Liver (tissue), 9 donors: ENCODE measurements around the gene CITED1. TPM values are rescaled to one million over a fixed set of nuclear protein-coding genes. Genes with fewer than 3 reads are reported as not detected.

Source experiments
- DNase-seq: peaks from one replicate; pipeline ENCODE4 v3.0.0-alpha.2; 2017; ENCODE audit warnings: low spot score
- H3K27ac ChIP-seq, 2 donors: one replicate each; pipeline ENCODE4 v1.7.0; 2013; ENCODE audit warnings: inconsistent platforms in 2 of 2, low read length in 2 of 2, control low read depth in 1 of 2, low read depth in 1 of 2, mild to moderate bottlenecking in 1 of 2
- H3K27me3 ChIP-seq, 4 donors: one replicate each; pipeline versions ENCODE4 v1.6.1 to v1.7.0; 2013; ENCODE audit warnings: low read length in 3 of 4, inconsistent platforms in 1 of 4, mild to moderate bottlenecking in 1 of 4, moderate library complexity in 1 of 4; ENCODE audit not compliant: control insufficient read depth in 4 of 4, insufficient read depth in 4 of 4
- H3K36me3 ChIP-seq, 4 donors: one replicate each; pipeline versions ENCODE4 v1.6.1 to v1.7.0; 2013; ENCODE audit warnings: low read length in 3 of 4, mild to moderate bottlenecking in 3 of 4, low read depth in 1 of 4, moderate library complexity in 1 of 4; ENCODE audit not compliant: control insufficient read depth in 4 of 4, insufficient read depth in 3 of 4
- H3K4me1 ChIP-seq, 4 donors: one replicate each; pipeline versions ENCODE4 v1.6.1 to v1.7.0; 2013; ENCODE audit warnings: low read length in 3 of 4, mild to moderate bottlenecking in 3 of 4, moderate library complexity in 1 of 4; ENCODE audit not compliant: control insufficient read depth in 4 of 4, insufficient read depth in 4 of 4
- H3K4me3 ChIP-seq, 3 donors: one replicate each; pipeline versions ENCODE4 v1.6.1 to v1.7.0; 2013; ENCODE audit warnings: low read length in 3 of 3, control low read depth in 1 of 3, low read depth in 1 of 3, mild to moderate bottlenecking in 1 of 3
- H3K9ac ChIP-seq, 2 donors: one replicate each; pipeline ENCODE4 v1.7.0; 2013; ENCODE audit warnings: low read length in 2 of 2, mild to moderate bottlenecking in 2 of 2, moderate library complexity in 2 of 2, control low read depth in 1 of 2, low read depth in 1 of 2
- H3K9me3 ChIP-seq, 4 donors: one replicate each; pipeline versions ENCODE4 v1.6.1 to v1.7.0; 2013; ENCODE audit warnings: low read length in 3 of 4; ENCODE audit not compliant: control insufficient read depth in 4 of 4
- EGR1 ChIP-seq, 2 donors: IDR thresholded peaks; 2 replicates each; pipeline ENCODE4 v1.6.1; 2016 to 2018; ENCODE audit warnings: antibody characterized with exemption in 2 of 2, low read depth in 2 of 2
- FOXA1 ChIP-seq: IDR thresholded peaks from 2 replicates; pipeline ENCODE4 v1.6.1; 2016; ENCODE audit warnings: antibody characterized with exemption
- FOXA2 ChIP-seq: IDR thresholded peaks from 2 replicates; pipeline ENCODE4 v1.6.1; 2016; ENCODE audit warnings: antibody characterized with exemption
- GABPA ChIP-seq, 2 donors: IDR thresholded peaks in 1 of 2; conservative IDR thresholded peaks in 1 of 2; 2 replicates each; pipeline ENCODE4 v1.6.1; 2016; ENCODE audit warnings: antibody characterized with exemption in 2 of 2, mild to moderate bottlenecking in 1 of 2, moderate library complexity in 1 of 2
- HNF4A ChIP-seq, 2 donors: conservative IDR thresholded peaks; 2 replicates each; pipeline ENCODE4 v1.6.1; 2016; ENCODE audit warnings: antibody characterized with exemption in 2 of 2, mild to moderate bottlenecking in 2 of 2
- JUND ChIP-seq, 2 donors: IDR thresholded peaks; 2 replicates each; pipeline ENCODE4 v1.6.1; 2016; ENCODE audit warnings: antibody characterized with exemption in 2 of 2
- NR2F2 ChIP-seq: IDR thresholded peaks from 2 replicates; pipeline ENCODE4 v1.6.1; 2016; ENCODE audit warnings: antibody characterized with exemption
- RXRA ChIP-seq, 2 donors: IDR thresholded peaks; 2 replicates each; pipeline ENCODE4 v1.6.1; 2017 to 2018; ENCODE audit warnings: antibody characterized with exemption in 2 of 2, mild to moderate bottlenecking in 1 of 2
- SP1 ChIP-seq: IDR thresholded peaks from 2 replicates; pipeline ENCODE4 v1.6.1; 2018; ENCODE audit warnings: antibody characterized with exemption, mild to moderate bottlenecking
- TAF1 ChIP-seq: conservative IDR thresholded peaks from 2 replicates; pipeline ENCODE4 v1.6.1; 2016; ENCODE audit warnings: antibody characterized with exemption, mild to moderate bottlenecking
- YY1 ChIP-seq: IDR thresholded peaks from 2 replicates; pipeline ENCODE4 v1.6.1; 2016; ENCODE audit warnings: antibody characterized with exemption, mild to moderate bottlenecking
- WGBS: extraction: QIAGEN DNeasy Blood & Tissue Kit; methylation state at CpG from one replicate; pipeline ENCODE4 v1.1.7; 2013; 5-methylcytosine and 5-hydroxymethylcytosine counted together
- polyA plus RNA-seq, 2 donors: library from polyadenylated mRNA; stranded (reverse) in 1 of 2; unstranded in 1 of 2; fragments of 200-250 nt in 1 of 2; fragments of >200 nt in 1 of 2; fragmentation: Nextera tagmentation in 1 of 2; extraction: Ambion mirVana in 1 of 2; gene quantifications; one replicate each; pipeline versions ENCODE4 v1.2.1 to v1.2.3, GENCODE V29; 2013 to 2015
- total RNA-seq, 2 donors: library from RNA; depleted of rRNA; stranded (reverse); fragments of >200 nt; gene quantifications; one replicate each; pipeline ENCODE4 v1.2.3, GENCODE V29; 2014
- TF ChIP-seq, protein P1 (sequence below): IDR thresholded peaks from 2 replicates; pipeline ENCODE4 v1.6.1; 2016; ENCODE audit warnings: antibody characterized with exemption, mild to moderate bottlenecking
- TF ChIP-seq, protein P2 (sequence below): IDR thresholded peaks from 2 replicates; pipeline ENCODE4 v1.6.1; 2016; ENCODE audit warnings: antibody characterized with exemption
- TF ChIP-seq, protein P3 (sequence below): IDR thresholded peaks from 2 replicates; pipeline ENCODE4 v1.6.1; 2016; ENCODE audit warnings: antibody characterized with exemption
- TF ChIP-seq, protein P4 (sequence below): fragments of 150-350 bp; IDR thresholded peaks from 2 replicates; pipeline ENCODE4 v1.5.1; 2017; ENCODE audit warnings: improper control_type of control experiment, low read depth, low read length; ENCODE audit not compliant: missing input control
- donor health status: healthy.
- donor health status: healthy.
- donor health status: healthy.
- donor health status: healthy.
- donor health status: healthy.

Gene CITED1
- total and polyA plus RNA-seq, 4 donors: 0.09 TPM; not detected in 3

DNA sequence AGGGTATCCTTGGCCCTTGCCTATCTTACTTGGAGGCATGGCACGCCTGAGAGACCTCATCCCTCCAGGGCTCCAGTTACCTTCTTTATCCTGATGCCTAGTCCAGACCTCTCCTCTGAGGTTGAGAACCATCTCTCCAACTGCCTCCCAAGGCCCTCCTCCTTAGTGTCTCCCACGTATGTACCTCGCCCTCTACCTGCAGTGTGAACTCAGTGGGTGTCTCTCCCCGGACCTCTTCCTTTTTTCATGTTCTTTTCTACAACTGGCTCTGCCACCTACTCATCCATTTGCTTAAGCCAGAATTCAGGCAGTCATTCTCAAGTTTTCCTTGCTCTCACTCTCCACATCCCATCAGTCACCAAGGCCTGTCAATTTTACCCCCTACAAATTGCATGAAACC, 45.3 kb downstream of the CITED1 start:
- no peaks in the 10 kb centered on the region for H3K36me3 ChIP-seq
- TF ChIP-seq, protein P1, sequence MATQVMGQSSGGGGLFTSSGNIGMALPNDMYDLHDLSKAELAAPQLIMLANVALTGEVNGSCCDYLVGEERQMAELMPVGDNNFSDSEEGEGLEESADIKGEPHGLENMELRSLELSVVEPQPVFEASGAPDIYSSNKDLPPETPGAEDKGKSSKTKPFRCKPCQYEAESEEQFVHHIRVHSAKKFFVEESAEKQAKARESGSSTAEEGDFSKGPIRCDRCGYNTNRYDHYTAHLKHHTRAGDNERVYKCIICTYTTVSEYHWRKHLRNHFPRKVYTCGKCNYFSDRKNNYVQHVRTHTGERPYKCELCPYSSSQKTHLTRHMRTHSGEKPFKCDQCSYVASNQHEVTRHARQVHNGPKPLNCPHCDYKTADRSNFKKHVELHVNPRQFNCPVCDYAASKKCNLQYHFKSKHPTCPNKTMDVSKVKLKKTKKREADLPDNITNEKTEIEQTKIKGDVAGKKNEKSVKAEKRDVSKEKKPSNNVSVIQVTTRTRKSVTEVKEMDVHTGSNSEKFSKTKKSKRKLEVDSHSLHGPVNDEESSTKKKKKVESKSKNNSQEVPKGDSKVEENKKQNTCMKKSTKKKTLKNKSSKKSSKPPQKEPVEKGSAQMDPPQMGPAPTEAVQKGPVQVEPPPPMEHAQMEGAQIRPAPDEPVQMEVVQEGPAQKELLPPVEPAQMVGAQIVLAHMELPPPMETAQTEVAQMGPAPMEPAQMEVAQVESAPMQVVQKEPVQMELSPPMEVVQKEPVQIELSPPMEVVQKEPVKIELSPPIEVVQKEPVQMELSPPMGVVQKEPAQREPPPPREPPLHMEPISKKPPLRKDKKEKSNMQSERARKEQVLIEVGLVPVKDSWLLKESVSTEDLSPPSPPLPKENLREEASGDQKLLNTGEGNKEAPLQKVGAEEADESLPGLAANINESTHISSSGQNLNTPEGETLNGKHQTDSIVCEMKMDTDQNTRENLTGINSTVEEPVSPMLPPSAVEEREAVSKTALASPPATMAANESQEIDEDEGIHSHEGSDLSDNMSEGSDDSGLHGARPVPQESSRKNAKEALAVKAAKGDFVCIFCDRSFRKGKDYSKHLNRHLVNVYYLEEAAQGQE: no peak
- TF ChIP-seq SP1 (no peak), FOXA1 (no peak), FOXA2 (no peak), HNF4A (conservative IDR thresholded peaks at IDR 0.05) (no peak), NR2F2 (no peak), JUND (IDR thresholded peaks at IDR 0.05) (no peak), EGR1 (IDR thresholded peaks at IDR 0.05; ENCODE audit: low read depth in 2 of 2) (no peak), YY1 (no peak), GABPA (IDR thresholded peaks at IDR 0.05 in 1 of 2, conservative IDR thresholded peaks at IDR 0.05 in 1 of 2) (no peak)
- TF ChIP-seq, protein P2, sequence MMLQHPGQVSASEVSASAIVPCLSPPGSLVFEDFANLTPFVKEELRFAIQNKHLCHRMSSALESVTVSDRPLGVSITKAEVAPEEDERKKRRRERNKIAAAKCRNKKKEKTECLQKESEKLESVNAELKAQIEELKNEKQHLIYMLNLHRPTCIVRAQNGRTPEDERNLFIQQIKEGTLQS: no peak
- TF ChIP-seq, protein P3, sequence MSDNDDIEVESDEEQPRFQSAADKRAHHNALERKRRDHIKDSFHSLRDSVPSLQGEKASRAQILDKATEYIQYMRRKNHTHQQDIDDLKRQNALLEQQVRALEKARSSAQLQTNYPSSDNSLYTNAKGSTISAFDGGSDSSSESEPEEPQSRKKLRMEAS: no peak
- TF ChIP-seq, protein P4, sequence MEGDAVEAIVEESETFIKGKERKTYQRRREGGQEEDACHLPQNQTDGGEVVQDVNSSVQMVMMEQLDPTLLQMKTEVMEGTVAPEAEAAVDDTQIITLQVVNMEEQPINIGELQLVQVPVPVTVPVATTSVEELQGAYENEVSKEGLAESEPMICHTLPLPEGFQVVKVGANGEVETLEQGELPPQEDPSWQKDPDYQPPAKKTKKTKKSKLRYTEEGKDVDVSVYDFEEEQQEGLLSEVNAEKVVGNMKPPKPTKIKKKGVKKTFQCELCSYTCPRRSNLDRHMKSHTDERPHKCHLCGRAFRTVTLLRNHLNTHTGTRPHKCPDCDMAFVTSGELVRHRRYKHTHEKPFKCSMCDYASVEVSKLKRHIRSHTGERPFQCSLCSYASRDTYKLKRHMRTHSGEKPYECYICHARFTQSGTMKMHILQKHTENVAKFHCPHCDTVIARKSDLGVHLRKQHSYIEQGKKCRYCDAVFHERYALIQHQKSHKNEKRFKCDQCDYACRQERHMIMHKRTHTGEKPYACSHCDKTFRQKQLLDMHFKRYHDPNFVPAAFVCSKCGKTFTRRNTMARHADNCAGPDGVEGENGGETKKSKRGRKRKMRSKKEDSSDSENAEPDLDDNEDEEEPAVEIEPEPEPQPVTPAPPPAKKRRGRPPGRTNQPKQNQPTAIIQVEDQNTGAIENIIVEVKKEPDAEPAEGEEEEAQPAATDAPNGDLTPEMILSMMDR: no peak
- 94% methylated on average over 4 of the region's 4 CpGs for WGBS
- DNase-seq: no peak
- H3K9ac ChIP-seq: no peak overlapping the region
- no peak overlapping the region for H3K4me3 ChIP-seq
- H3K27ac ChIP-seq: no peak overlapping the region
- no peaks in the 10 kb centered on the region for H3K27me3 ChIP-seq
- H3K9me3 ChIP-seq: no peaks in the 10 kb centered on the region
- no peaks in the 10 kb centered on the region for H3K4me1 ChIP-seq

DNA sequence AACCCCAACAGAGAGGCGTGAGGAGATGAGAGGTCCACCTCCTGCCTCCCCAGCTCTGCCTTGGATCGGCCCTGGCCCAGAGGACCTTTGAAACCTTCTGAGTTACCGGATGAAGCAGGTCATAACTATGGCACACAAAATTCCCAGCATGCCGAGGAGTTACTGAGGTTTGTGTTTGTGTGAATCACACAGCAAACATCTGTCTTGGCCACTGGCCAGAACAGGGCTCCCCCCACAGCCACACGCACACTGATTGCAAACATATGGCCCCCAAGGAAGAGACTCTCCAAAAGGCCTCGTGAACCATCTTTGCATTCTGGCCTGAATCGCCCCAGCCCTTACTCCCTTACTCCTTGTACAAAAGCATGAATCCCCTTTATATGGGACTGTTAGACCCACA, 47.5 kb downstream of the CITED1 start:
- no peaks in the 10 kb centered on the region for H3K36me3 ChIP-seq
- no peak overlapping the region for H3K9ac ChIP-seq
- WGBS: 69% methylated on average over 7 of the region's 7 CpGs
- H3K4me3 ChIP-seq: no peak overlapping the region
- no peak for DNase-seq
- no peaks in the 10 kb centered on the region for H3K4me1 ChIP-seq
- no peak overlapping the region for H3K27ac ChIP-seq
- H3K27me3 ChIP-seq: no peaks in the 10 kb centered on the region
- no peaks in the 10 kb centered on the region for H3K9me3 ChIP-seq
- TF ChIP-seq YY1: no peak
- no peak for TF ChIP-seq GABPA (IDR thresholded peaks at IDR 0.05 in 1 of 2, conservative IDR thresholded peaks at IDR 0.05 in 1 of 2)
- TF ChIP-seq, protein P2: no peak
- TF ChIP-seq RXRA (IDR thresholded peaks at IDR 0.05): no peak
- no peak for TF ChIP-seq TAF1
- TF ChIP-seq, protein P3: no peak
- TF ChIP-seq, protein P1: no peak
- no peak for TF ChIP-seq NR2F2
- no peak for TF ChIP-seq EGR1 (IDR thresholded peaks at IDR 0.05; ENCODE audit: low read depth in 2 of 2)
